Mucosa of descending colon (tissue), 3 donors: ENCODE data around the gene ZBTB21. TPM values are rescaled to one million over a fixed set of nuclear protein-coding genes. Genes with fewer than 3 reads are reported as not detected.

Source experiments
- ATAC-seq: fragments of 200-7000 bp; cut with Tn5 transposase; one replicate; pipeline ENCODE4 v1.9.1; 2020; ENCODE audit warnings: mild to moderate bottlenecking, moderate library complexity
- DNase-seq, 3 donors: peaks; one replicate each; pipeline ENCODE4 v3.0.0-alpha.2; 2020
- H3K36me3 ChIP-seq: fragments of 200-600 bp; one replicate; pipeline ENCODE4 v1.8.0; 2021; ENCODE audit warnings: low read depth, mild to moderate bottlenecking
- H3K4me1 ChIP-seq: fragments of 200-600 bp; one replicate; pipeline ENCODE4 v1.8.0; 2021; ENCODE audit warnings: low read depth, mild to moderate bottlenecking
- H3K4me3 ChIP-seq: fragments of 200-600 bp; one replicate; pipeline ENCODE4 v1.8.0; 2021; ENCODE audit warnings: mild to moderate bottlenecking
- H3K9me3 ChIP-seq: fragments of 200-600 bp; one replicate; pipeline ENCODE4 v1.8.0; 2021; ENCODE audit warnings: mild to moderate bottlenecking
- intact Hi-C, 2 donors: fragments of 100-400 bp; cut with DNase I in 1 of 2; cut with micrococcal nuclease in 1 of 2; formaldehyde crosslinking; loops; one replicate each; pipeline versions ENCODE4 v1.11.0 to v1.11.1; 2022; cut with DNase I, micrococcal nuclease
- long read RNA-seq, 2 donors: library from polyadenylated mRNA; unstranded; transcript quantifications; one replicate each; pipeline ENCODE4 v2.0.0, GENCODE V29; 2019 to 2021
- total RNA-seq, 3 donors: library from RNA; stranded (reverse); fragmentation: NEBNext Ultra II Directional in 2 of 3; extraction: Animal tissue kit (Norgen Biotek cat#: 25700) in 2 of 3; gene quantifications; one replicate each; pipeline versions ENCODE4 v1.2.1 to v1.2.4, GENCODE V29; 2021 to 2023
- TF ChIP-seq, protein P1 (sequence below): fragments of 200-600 bp; IDR thresholded peaks from one replicate; pipeline ENCODE4 v1.8.0; 2022; ENCODE audit warnings: antibody characterized with exemption, mild to moderate bottlenecking
- donor health status: DM: no; HTN: no; CAD: no; lungs with moderate emphysema.
- donor health status: DM: no; HTN: no; CAD: no.
- donor health status: DM: no; HTN: yes; CAD: no.

ZBTB21 gene
- 10 to 100 TPM; 11.8 to 18.9 (median 14.6) TPM for total RNA-seq
- long read RNA-seq, donor 1, full-length matches to known transcripts = 4 of 7 reads
- long read RNA-seq, donor 1, partial matches to known transcripts = 0 of 7 reads
- long read RNA-seq, donor 1, other reads (novel, unspliced or antisense) = 3 of 7 reads
- long read RNA-seq, donor 2, partial matches to known transcripts = 0 of 2 reads
- long read RNA-seq, donor 2, other reads (novel, unspliced or antisense) = 0 of 2 reads

DNA sequence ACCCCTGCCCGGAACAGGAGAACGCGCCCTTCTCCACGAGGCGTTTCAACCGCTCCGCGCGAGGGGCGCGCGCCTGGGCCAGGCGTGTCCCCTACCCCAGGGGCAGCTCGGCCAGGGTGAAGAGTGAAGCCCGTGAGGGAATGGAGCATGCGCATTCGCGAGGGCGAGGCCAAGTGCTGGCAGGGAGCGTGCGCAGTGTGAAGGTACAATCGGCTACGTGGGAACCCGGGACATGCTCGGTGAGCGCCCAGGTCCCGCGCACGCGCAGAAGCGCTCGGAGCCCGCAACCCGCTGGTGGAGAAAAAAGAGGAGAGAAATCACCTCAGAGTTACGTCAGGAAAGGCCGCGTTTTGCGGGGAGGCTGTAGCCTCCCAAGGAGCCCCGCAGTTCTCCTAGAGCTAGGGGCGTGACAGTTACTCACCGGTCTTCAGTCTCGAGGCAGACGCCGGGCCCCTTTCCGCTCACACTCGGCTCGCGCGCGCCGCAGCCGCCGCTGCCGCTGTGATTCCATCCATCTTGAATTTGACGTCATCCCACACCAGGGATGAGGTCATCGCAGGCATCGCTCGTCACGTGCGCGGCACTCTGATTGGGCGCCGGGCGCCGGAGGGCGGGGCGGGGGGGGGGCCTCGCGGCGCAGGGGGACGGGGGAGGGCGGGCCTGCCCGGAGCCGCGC lies at the start of gene ZBTB21:
TSS of gene ZBTB21 (minus strand) at position 530 of the 676 bp plus-strand sequence. CDS start 16,265 bp downstream, outside the sequence.
- TF ChIP-seq, protein P1, sequence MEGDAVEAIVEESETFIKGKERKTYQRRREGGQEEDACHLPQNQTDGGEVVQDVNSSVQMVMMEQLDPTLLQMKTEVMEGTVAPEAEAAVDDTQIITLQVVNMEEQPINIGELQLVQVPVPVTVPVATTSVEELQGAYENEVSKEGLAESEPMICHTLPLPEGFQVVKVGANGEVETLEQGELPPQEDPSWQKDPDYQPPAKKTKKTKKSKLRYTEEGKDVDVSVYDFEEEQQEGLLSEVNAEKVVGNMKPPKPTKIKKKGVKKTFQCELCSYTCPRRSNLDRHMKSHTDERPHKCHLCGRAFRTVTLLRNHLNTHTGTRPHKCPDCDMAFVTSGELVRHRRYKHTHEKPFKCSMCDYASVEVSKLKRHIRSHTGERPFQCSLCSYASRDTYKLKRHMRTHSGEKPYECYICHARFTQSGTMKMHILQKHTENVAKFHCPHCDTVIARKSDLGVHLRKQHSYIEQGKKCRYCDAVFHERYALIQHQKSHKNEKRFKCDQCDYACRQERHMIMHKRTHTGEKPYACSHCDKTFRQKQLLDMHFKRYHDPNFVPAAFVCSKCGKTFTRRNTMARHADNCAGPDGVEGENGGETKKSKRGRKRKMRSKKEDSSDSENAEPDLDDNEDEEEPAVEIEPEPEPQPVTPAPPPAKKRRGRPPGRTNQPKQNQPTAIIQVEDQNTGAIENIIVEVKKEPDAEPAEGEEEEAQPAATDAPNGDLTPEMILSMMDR = no peak
- ATAC-seq = peak; percentile 92
- Histone ChIP-seq H3K4me3 (peak within 1 kb of the TSS; percentile 59), H3K9me3 (no peaks in the 10 kb centered on the region), H3K36me3 (no peaks in the 10 kb centered on the region), H3K4me1 (peaks cover 13% of the 10 kb centered on the region)
- peak; percentile 98 to 99 (median 99) for DNase-seq
- intact Hi-C loops = loop anchor here in 1 of 2 donors (10.0 kb wide), 1 partner anchor 95 kb away; no protein-coding TSS in a partner anchor

DNA sequence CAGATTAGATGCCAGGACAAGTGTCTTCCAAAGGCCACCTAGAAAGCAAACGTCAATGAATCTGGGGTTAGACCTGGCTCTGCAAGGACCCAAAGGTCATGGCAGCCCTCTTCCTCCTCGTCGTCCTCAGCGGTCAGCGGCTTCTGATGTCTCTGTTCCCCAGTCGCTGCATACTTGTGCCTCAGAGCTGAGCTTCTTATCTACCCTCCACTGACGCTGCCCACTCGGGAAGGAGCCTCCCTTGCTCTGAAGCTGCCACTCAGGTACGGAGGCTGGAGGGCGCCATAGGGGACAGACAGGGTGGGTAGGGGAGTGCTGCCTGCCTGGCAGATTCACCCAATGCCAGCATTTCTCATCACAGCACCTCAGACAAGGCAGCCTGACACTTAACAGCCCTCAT lies 49.6 kb upstream of the ZBTB21 start:
- H3K9me3 ChIP-seq = no peaks in the 10 kb centered on the region
- DNase-seq = peak in 1 of 3 donors; percentile 30
- no peak for ATAC-seq
- intact Hi-C loops = no loop called here
- TF ChIP-seq, protein P1 = no peak
- peaks cover 42% of the 10 kb centered on the region for H3K4me1 ChIP-seq
- H3K36me3 ChIP-seq = no peaks in the 10 kb centered on the region
- no peak overlapping the region for H3K4me3 ChIP-seq

DNA sequence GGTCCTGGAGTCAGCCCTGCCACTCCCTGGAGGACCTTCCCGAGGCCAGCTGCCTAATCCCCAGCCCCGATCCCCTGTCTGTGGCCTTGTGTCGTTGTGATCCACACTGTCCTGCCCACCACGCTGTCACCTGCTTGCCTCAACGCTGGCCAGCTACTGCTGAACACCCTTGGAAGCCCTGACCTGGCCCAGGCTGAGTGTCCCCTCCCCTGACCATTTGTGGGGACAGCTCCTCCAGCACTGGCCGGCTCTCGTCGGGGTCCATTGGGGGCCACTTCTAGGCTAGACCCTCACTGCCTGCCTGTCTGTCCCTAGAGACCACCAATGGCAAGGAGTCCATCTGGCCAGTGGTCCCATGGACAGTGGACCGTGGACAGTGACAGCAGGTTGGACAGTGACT lies 49.0 kb upstream of the ZBTB21 start:
- H3K4me3 ChIP-seq = no peak overlapping the region
- TF ChIP-seq, protein P1 = no peak
- H3K4me1 ChIP-seq = peaks cover 41% of the 10 kb centered on the region
- intact Hi-C loops = no loop called here
- no peak for ATAC-seq
- H3K36me3 ChIP-seq = no peaks in the 10 kb centered on the region
- peak in 1 of 3 donors; percentile 33 for DNase-seq
- H3K9me3 ChIP-seq = no peaks in the 10 kb centered on the region

DNA sequence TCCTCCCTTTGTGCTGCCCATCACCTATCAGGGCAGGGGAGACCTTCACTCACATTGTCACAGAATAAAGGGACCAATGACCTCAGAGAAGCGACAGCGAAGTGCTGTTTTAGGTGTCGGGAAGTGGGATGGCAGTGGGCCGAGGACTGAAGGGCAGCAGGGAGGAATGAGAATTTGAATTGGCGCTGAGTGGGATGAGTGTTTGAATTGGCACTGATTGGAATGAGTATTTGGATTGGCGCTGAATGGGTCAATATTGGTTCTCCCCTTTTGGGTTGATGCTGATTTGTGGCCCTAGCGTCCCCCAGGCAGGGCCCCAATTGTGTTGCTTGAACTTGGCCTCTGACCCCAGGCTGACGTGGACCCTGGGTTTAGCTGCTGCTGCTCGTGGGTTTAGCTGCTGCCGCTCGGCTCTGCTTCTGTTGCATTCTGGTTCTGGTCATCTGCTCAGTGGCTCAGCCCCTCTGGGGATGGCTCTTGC lies 48.5 kb upstream of the ZBTB21 start:
- peak in 1 of 3 donors; percentile 25 for DNase-seq
- H3K9me3 ChIP-seq = no peaks in the 10 kb centered on the region
- peaks cover 36% of the 10 kb centered on the region for H3K4me1 ChIP-seq
- intact Hi-C loops = no loop called here
- H3K4me3 ChIP-seq = no peak overlapping the region
- no peaks in the 10 kb centered on the region for H3K36me3 ChIP-seq
- TF ChIP-seq, protein P1 = no peak
- no peak for ATAC-seq

DNA sequence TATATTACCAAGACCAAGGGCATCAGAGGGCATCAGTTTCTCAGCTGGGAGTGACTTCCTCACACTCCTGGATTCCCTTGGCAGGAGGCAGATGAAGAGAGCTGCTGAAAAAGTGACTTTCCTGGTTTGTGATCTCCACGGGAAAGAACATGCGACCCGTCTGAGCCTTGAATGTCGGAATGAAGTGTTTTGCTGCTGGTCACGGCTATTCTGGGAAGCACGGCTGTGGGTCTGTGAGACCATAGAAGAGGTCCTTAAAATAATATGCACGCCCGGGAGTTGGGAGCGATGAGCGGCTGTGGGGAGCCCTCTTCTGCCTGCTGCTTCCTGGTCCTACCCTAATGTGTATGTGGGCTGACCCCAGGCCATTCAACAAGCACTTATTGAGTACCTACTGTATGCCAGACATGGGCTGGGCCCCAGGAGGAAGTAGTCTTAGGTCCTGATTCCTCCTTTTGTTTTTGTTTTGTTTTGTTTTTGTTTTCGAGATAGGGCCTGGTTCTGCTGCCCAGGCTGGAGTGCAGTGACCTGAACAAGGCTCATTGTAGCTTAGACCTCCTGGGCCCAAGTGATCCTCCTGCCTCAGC lies 47.8 kb upstream of the ZBTB21 start:
- DNase-seq (peak in 2 of 3 donors; percentile 26 to 46), ATAC-seq (peak; percentile 5)
- intact Hi-C loops = no loop called here
- no peaks in the 10 kb centered on the region for H3K36me3 ChIP-seq
- no peak overlapping the region for H3K4me3 ChIP-seq
- peaks cover 29% of the 10 kb centered on the region for H3K4me1 ChIP-seq
- H3K9me3 ChIP-seq = no peaks in the 10 kb centered on the region
- TF ChIP-seq, protein P1 = no peak
